ENCODE measurements around the gene RNF181. TPM values are rescaled to one million over a fixed set of nuclear protein-coding genes. Genes with fewer than 3 reads are reported as not detected.
"Not testable (repeated sequence)": the region's sequence is repeated elsewhere in the genome, so short reads cannot be mapped to it uniquely, and the experiment has no call there.

RNF181 gene
- total RNA-seq, 6 experiments from 2014 or later, result 54.5 to 123 (median 66.6) TPM

- Histone ChIP-seq H3K27ac (peak overlapping the region in 2 of 3 donors; percentile 53 to 65), H3K27me3 (no peaks in the 10 kb centered on the region), H3K9me3 (no peaks in the 10 kb centered on the region), H3K4me3 (no peak overlapping the region), H3K4me1 (peaks cover 0 to 48% (median 16%) of the 10 kb centered on the region in 4 donors), H3K36me3 (no peaks in the 10 kb centered on the region)
- TF ChIP-seq POLR2A (IDR thresholded peaks at IDR 0.05) (no peak), CTCF (IDR thresholded peaks at IDR 0.05) (no peak)
- DNase-seq (no peak), ATAC-seq (no peak)
- WGBS (ENCODE audit: insufficient coverage, low coverage, low lambda C conversion rate, missing lambda C conversion rate), result 67% methylated on average over 2 of the region's 2 CpGs
- intact Hi-C loops (cut with DNase I), result no loop called here
These were observed 4.6 kb upstream of the RNF181 start for GRCh38 chr2:85590950-85591349.

- Histone ChIP-seq H3K27ac (peak overlapping the region in 2 of 3 donors; percentile 53 to 65), H3K36me3 (no peaks in the 10 kb centered on the region), H3K4me1 (peaks cover 0 to 54% (median 16%) of the 10 kb centered on the region in 4 donors), H3K9me3 (no peaks in the 10 kb centered on the region), H3K27me3 (no peaks in the 10 kb centered on the region), H3K4me3 (no peak overlapping the region)
- no peak for TF ChIP-seq POLR2A (IDR thresholded peaks at IDR 0.05)
- TF ChIP-seq CTCF (IDR thresholded peaks at IDR 0.05), result no peak
- no peak for ATAC-seq
- intact Hi-C loops (cut with DNase I), result no loop called here
- 75% methylated on average over 9 of the region's 12 CpGs for WGBS (ENCODE audit: insufficient coverage, low coverage, low lambda C conversion rate, missing lambda C conversion rate)
- no peak for DNase-seq
These were observed 4.0 kb upstream of the RNF181 start for GRCh38 chr2:85591563-85591962.

DNA sequence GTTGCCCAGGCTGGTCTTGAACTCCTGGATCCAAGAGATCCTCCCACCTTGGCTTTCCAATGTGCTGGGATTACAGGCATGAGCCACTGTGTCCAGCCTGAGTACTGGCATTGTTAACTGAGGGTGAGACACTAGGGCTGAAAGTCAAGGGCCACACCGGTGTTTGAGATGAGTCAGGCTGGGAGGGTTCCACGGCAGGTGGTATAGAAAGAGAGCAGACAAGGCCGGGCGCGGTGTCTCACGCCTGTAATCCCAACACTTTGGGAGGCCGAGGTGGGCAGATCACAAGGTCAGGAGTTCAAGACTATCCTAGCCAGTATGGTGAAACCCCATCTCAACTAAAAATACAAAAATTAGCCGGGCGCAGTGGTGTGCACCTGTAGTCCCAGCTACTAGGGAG is 3.2 kb upstream of the RNF181 start:
- 100% methylated on average over 2 of the region's 9 CpGs for WGBS (ENCODE audit: insufficient coverage, low coverage, low lambda C conversion rate, missing lambda C conversion rate)
- H3K36me3 ChIP-seq; DNase-seq; H3K27me3 ChIP-seq; ATAC-seq; H3K9me3 ChIP-seq; H3K4me3 ChIP-seq; intact Hi-C loops (cut with DNase I); H3K27ac ChIP-seq: not testable (repeated sequence)
- H3K4me1 ChIP-seq, result peaks cover 0 to 57% (median 19%) of the 10 kb centered on the region in 4 donors

DNA sequence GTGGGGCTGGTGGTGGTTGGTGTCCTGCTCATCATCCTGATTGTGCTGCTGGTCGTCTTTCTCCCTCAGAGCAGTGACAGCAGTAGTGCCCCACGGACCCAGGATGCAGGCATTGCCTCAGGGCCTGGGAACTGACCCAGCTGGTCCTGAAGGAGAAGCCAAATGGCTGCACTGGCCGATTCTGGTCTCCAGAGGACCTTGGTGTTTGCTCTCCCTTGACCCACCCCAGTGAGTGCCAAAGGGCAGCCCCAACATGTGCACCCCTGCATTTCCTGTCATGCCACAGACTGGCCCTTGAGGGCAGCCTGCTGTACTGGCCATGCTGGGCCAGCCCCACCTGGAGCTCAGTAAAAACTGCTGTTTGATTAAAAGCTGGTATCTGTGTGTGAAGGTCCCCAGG is 2.5 kb upstream of the RNF181 start:
- ATAC-seq, result peak in 1 of 4 donors; percentile 17
- Histone ChIP-seq H3K27ac (no peak overlapping the region), H3K36me3 (peaks cover 0 to 7% (median 3%) of the 10 kb centered on the region in 4 donors), H3K9me3 (no peaks in the 10 kb centered on the region), H3K27me3 (no peaks in the 10 kb centered on the region), H3K4me1 (peaks cover 0 to 62% (median 23%) of the 10 kb centered on the region in 4 donors), H3K4me3 (no peak overlapping the region)
- TF ChIP-seq CTCF (IDR thresholded peaks at IDR 0.05) (no peak), POLR2A (IDR thresholded peaks at IDR 0.05) (no peak)
- DNase-seq, result peak in 1 of 3 donors; percentile 76
- WGBS (ENCODE audit: insufficient coverage, low coverage, low lambda C conversion rate, missing lambda C conversion rate), result no CpG with 5 or more reads among the region's 3 CpGs
- intact Hi-C loops (cut with DNase I), result no loop called here

DNA sequence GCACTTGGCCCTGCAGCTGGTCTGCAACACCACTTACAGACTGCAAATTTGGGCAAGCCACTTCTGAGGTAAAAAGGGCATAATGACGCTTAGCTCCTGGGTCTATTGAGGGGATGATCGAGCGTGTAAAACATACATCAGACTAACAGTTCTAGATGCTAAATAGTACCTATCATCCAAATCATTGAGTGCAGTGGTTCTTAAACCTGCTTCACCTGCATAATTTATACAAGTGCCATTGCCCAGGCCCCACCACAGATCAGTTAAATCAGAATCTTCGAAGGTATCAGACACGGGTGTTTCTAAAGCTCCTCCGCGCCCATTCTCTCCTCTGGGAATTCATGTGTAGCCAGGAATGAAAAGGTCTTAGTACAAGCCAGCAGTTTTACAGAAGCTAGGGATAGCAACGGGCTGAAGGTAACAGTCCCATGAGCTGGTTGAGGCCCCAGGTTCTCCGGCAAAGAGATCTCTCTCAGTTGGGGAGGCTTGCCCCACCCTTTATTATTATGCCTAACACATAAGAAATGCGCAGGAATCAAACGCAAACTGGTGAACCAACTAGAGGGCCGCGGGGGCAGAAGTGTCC is 737 bp upstream of the RNF181 start:
- Histone ChIP-seq H3K4me1 (peaks cover 0 to 55% (median 19%) of the 10 kb centered on the region in 4 donors), H3K27me3 (no peaks in the 10 kb centered on the region), H3K27ac (peak overlapping the region; percentile 79 to 90 (median 87)), H3K36me3 (peaks cover 0 to 19% (median 3%) of the 10 kb centered on the region in 4 donors), H3K9me3 (no peaks in the 10 kb centered on the region), H3K4me3 (peak overlapping the region; percentile 77 to 95 (median 94))
- 4% methylated on average over 9 of the region's 13 CpGs for WGBS (ENCODE audit: insufficient coverage, low coverage, low lambda C conversion rate, missing lambda C conversion rate)
- intact Hi-C loops (cut with DNase I), result no loop called here
- TF ChIP-seq POLR2A (IDR thresholded peaks at IDR 0.05), result no peak
- no peak for TF ChIP-seq CTCF (IDR thresholded peaks at IDR 0.05)
- ATAC-seq, result peak in 2 of 4 donors; percentile 0 to 2
- DNase-seq, result no peak

Data from right lobe of liver (tissue), 6 donors.